PC-3 (cell line): ENCODE results near the gene ABL1.

ENCODE experiments used
- CTCF ChIP-seq: fragments of 300-600 bp; sonication (generic); conservative IDR thresholded peaks from 2 replicates; pipeline ENCODE4 v1.5.1; 2017; ENCODE audit warnings: antibody characterized with exemption, low read depth, mild to moderate bottlenecking, low read length
- EZH2 ChIP-seq: fragments of 300-600 bp; sonication (generic); IDR thresholded peaks from one replicate; pipeline ENCODE4 v1.6.1; 2017; ENCODE audit warnings: antibody characterized with exemption, mild to moderate bottlenecking, low read length; ENCODE audit not compliant: unreplicated experiment
- EZH2phosphoT487 ChIP-seq: fragments of 300-600 bp; sonication (generic); IDR thresholded peaks from 2 replicates; pipeline ENCODE4 v1.6.1; 2018; ENCODE audit warnings: mild to moderate bottlenecking, antibody characterized with exemption, low read length, borderline replicate concordance

- TF ChIP-seq CTCF (no peak), EZH2 (no peak), EZH2phosphoT487 (no peak)
Measured at GRCh38 chr9:130918826-130919558, 83.9 kb downstream of the ABL1 start.
